IPS-15b (cell line): Measurements from ENCODE around the gene MAPKAP1.
"Not testable (repeated sequence)": the region's sequence is repeated elsewhere in the genome, so short reads cannot be mapped to it uniquely, and the experiment has no call there.

Experiments used
- H3K27me3 ChIP-seq: one replicate; pipeline ENCODE4 v1.6.1; 2013; ENCODE audit warnings: low read length; ENCODE audit not compliant: control insufficient read depth, insufficient read depth
- H3K36me3 ChIP-seq: one replicate; pipeline ENCODE4 v1.6.1; 2013; ENCODE audit warnings: low read length; ENCODE audit not compliant: control insufficient read depth, insufficient read depth
- H3K4me1 ChIP-seq: one replicate; pipeline ENCODE4 v1.6.1; 2013; ENCODE audit warnings: mild to moderate bottlenecking, low read length; ENCODE audit not compliant: control insufficient read depth, insufficient read depth
- H3K4me3 ChIP-seq: one replicate; pipeline ENCODE4 v1.5.1; 2013; ENCODE audit warnings: low read depth, low read length
- H3K9ac ChIP-seq: one replicate; pipeline ENCODE4 v1.6.1; 2013; ENCODE audit warnings: low read depth, mild to moderate bottlenecking, low read length
- H3K9me3 ChIP-seq: one replicate; pipeline ENCODE4 v1.6.1; 2013; ENCODE audit warnings: mild to moderate bottlenecking, low read length; ENCODE audit not compliant: control insufficient read depth, insufficient read depth

The MAPKAP1 gene

GRCh38 chr9:125400232-125400631, 306.8 kb downstream of the MAPKAP1 start:
- H3K4me1 ChIP-seq, H3K9ac ChIP-seq, H3K36me3 ChIP-seq, H3K4me3 ChIP-seq, H3K27me3 ChIP-seq, H3K9me3 ChIP-seq: not testable (repeated sequence)

- H3K4me3 ChIP-seq: no peak overlapping the region
- no peaks in the 10 kb centered on the region for H3K36me3 ChIP-seq
- H3K9ac ChIP-seq: no peak overlapping the region
- no peaks in the 10 kb centered on the region for H3K27me3 ChIP-seq
- H3K4me1 ChIP-seq: no peaks in the 10 kb centered on the region
- H3K9me3 ChIP-seq: no peaks in the 10 kb centered on the region
Measured at GRCh38 chr9:125399666-125400065, 307.3 kb downstream of the MAPKAP1 start.

- Histone ChIP-seq H3K4me3 (no peak overlapping the region), H3K4me1 (no peaks in the 10 kb centered on the region), H3K9me3 (no peaks in the 10 kb centered on the region)
Measured at GRCh38 chr9:125399165-125399564, 307.8 kb downstream of the MAPKAP1 start.

GRCh38 chr9:125398243-125398642, 308.8 kb downstream of the MAPKAP1 start:
- Histone ChIP-seq H3K36me3 (no peaks in the 10 kb centered on the region), H3K4me1 (no peaks in the 10 kb centered on the region), H3K9me3 (no peaks in the 10 kb centered on the region), H3K9ac (no peak overlapping the region), H3K4me3 (no peak overlapping the region), H3K27me3 (no peaks in the 10 kb centered on the region)

More at GRCh38 chr9:125399165-125399564, 307.8 kb downstream of the MAPKAP1 start:
- no peaks in the 10 kb centered on the region for H3K27me3 ChIP-seq
- H3K9ac ChIP-seq: no peak overlapping the region
- H3K36me3 ChIP-seq: no peaks in the 10 kb centered on the region

- no peaks in the 10 kb centered on the region for H3K27me3 ChIP-seq
- no peak overlapping the region for H3K4me3 ChIP-seq
- H3K36me3 ChIP-seq: no peaks in the 10 kb centered on the region
- H3K9ac ChIP-seq: no peak overlapping the region
- no peaks in the 10 kb centered on the region for H3K9me3 ChIP-seq
- H3K4me1 ChIP-seq: no peaks in the 10 kb centered on the region
Measured at GRCh38 chr9:125397736-125398135, 309.3 kb downstream of the MAPKAP1 start.

- H3K36me3 ChIP-seq: no peaks in the 10 kb centered on the region
- no peak overlapping the region for H3K9ac ChIP-seq
- no peaks in the 10 kb centered on the region for H3K9me3 ChIP-seq
- no peak overlapping the region for H3K4me3 ChIP-seq
- no peaks in the 10 kb centered on the region for H3K27me3 ChIP-seq
- no peaks in the 10 kb centered on the region for H3K4me1 ChIP-seq
Measured at GRCh38 chr9:125396799-125397198, 310.2 kb downstream of the MAPKAP1 start.

- peaks cover 8% of the 10 kb centered on the region for H3K27me3 ChIP-seq
- no peaks in the 10 kb centered on the region for H3K9me3 ChIP-seq
- no peaks in the 10 kb centered on the region for H3K36me3 ChIP-seq
- H3K4me1 ChIP-seq: peaks cover 4% of the 10 kb centered on the region
- H3K9ac ChIP-seq: no peak overlapping the region
- no peak overlapping the region for H3K4me3 ChIP-seq
Measured at GRCh38 chr9:125393426-125393825, 313.6 kb downstream of the MAPKAP1 start.

- Histone ChIP-seq H3K4me3 (no peak overlapping the region), H3K4me1 (peaks cover 4% of the 10 kb centered on the region), H3K27me3 (peaks cover 8% of the 10 kb centered on the region), H3K9ac (no peak overlapping the region), H3K36me3 (no peaks in the 10 kb centered on the region), H3K9me3 (no peaks in the 10 kb centered on the region)
Measured at GRCh38 chr9:125391704-125392103, 315.3 kb downstream of the MAPKAP1 start.

- Histone ChIP-seq H3K9me3 (no peaks in the 10 kb centered on the region), H3K27me3 (peaks cover 8% of the 10 kb centered on the region), H3K4me3 (no peak overlapping the region), H3K36me3 (no peaks in the 10 kb centered on the region), H3K9ac (no peak overlapping the region), H3K4me1 (peaks cover 4% of the 10 kb centered on the region)
Measured at GRCh38 chr9:125388978-125389377, 318.0 kb downstream of the MAPKAP1 start.

- H3K4me3 ChIP-seq: no peak overlapping the region
- peaks cover 8% of the 10 kb centered on the region for H3K27me3 ChIP-seq
- H3K9ac ChIP-seq: no peak overlapping the region
- peaks cover 4% of the 10 kb centered on the region for H3K4me1 ChIP-seq
- H3K9me3 ChIP-seq: no peaks in the 10 kb centered on the region
- H3K36me3 ChIP-seq: no peaks in the 10 kb centered on the region
Measured at GRCh38 chr9:125387861-125388524, 319.0 kb downstream of the MAPKAP1 start.
